Panc1 (cell line): ENCODE data around the gene ADAR. TPM values are rescaled to one million over a fixed set of nuclear protein-coding genes. Genes with fewer than 3 reads are reported as not detected.

Source experiments
- ATAC-seq: fragments of 200-7000 bp; cut with Tn5 transposase; 2 replicates; pipeline ENCODE4 v1.9.1; 2020; ENCODE audit warnings: mild to moderate bottlenecking, moderate library complexity
- BruUV-seq: library from RNA; stranded (reverse); fragments of 400-500 nt; replicated peaks from 2 replicates; lab custom pipeline; 2021; lab: Mats Ljungman, UMichigan
- CTCF ChIA-PET: fragments of 300-600 bp; sonication (Branson Sonifier 250); formaldehyde crosslinking; loops from one replicate; lab custom pipeline; 2022; ENCODE audit warnings: antibody characterized with exemption; lab: Charles Lee
- POLR2A ChIA-PET: fragments of 300-600 bp; sonication (Branson Sonifier 250); formaldehyde crosslinking; loops from one replicate; lab custom pipeline; 2022; ENCODE audit warnings: antibody characterized with exemption; lab: Charles Lee
- DNase-seq: peaks from one replicate; pipeline ENCODE4 v3.0.0-alpha.2; 2010; ENCODE audit warnings: low read depth, low spot score
- H3K27ac ChIP-seq: 2 replicates; pipeline ENCODE4 v1.5.1; 2011; ENCODE audit warnings: mild to moderate bottlenecking, low read length, inconsistent platforms
- H3K27me3 ChIP-seq: fragments of 200-500 bp; sonication (Bioruptor generic); 2 replicates; pipeline ENCODE4 v1.6.0; 2014; ENCODE audit warnings: low read length, inconsistent platforms; ENCODE audit not compliant: control insufficient read depth, insufficient read depth
- H3K36me3 ChIP-seq: fragments of 200-500 bp; sonication (Bioruptor generic); 2 replicates; pipeline ENCODE4 v1.5.1; 2014; ENCODE audit warnings: inconsistent platforms, mild to moderate bottlenecking, low read length, moderate library complexity; ENCODE audit not compliant: control insufficient read depth, insufficient read depth
- H3K4me1 ChIP-seq: 2 replicates; pipeline ENCODE4 v1.5.1; 2011; ENCODE audit warnings: inconsistent platforms, mild to moderate bottlenecking, low read length, moderate library complexity; ENCODE audit not compliant: control insufficient read depth, insufficient read depth
- H3K4me3 ChIP-seq, 2 experiments: 2 replicates each; pipeline ENCODE4 v1.5.1; 2011 to 2012; ENCODE audit warnings: low read depth in 2 of 2, low read length in 2 of 2, mild to moderate bottlenecking in 2 of 2, inconsistent platforms in 1 of 2, moderate library complexity in 1 of 2
- H3K9me3 ChIP-seq: fragments of 200-500 bp; sonication (Bioruptor generic); 2 replicates; pipeline ENCODE4 v1.5.1; 2014; ENCODE audit warnings: low read depth, mild to moderate bottlenecking, inconsistent platforms, low read length, moderate library complexity; ENCODE audit not compliant: control insufficient read depth, insufficient read depth
- POLR2AphosphoS5 ChIP-seq: IDR thresholded peaks from 2 replicates; pipeline ENCODE4 v1.6.1; 2012; ENCODE audit warnings: mild to moderate bottlenecking, low read depth, low read length, moderate library complexity
- SIN3A ChIP-seq: IDR thresholded peaks from 2 replicates; pipeline ENCODE4 v1.6.1; 2012; ENCODE audit warnings: low read depth, mild to moderate bottlenecking, low read length, moderate library complexity, borderline replicate concordance; ENCODE audit not compliant: insufficient read depth
- TCF7L2 ChIP-seq: IDR thresholded peaks from 2 replicates; pipeline ENCODE4 v1.6.1; 2011; ENCODE audit warnings: mild to moderate bottlenecking, low read depth, low read length, inconsistent platforms
- in situ Hi-C: cut with HindIII; loops from 2 replicates; pipeline ENCODE4 v1.10.0; 2016; ENCODE audit warnings: low sequenced_read_pairs, low pct_unique_long_range_greater_than_20kb
- intact Hi-C: fragments of 100-400 bp; cut with micrococcal nuclease; formaldehyde crosslinking; loops from one replicate; pipeline ENCODE4 v1.10.0; 2022; ENCODE audit not compliant: unreplicated experiment
- total RNA-seq: library from RNA; stranded (reverse); gene quantifications from one replicate; pipeline ENCODE4 v1.2.1, GENCODE V29; 2021; ENCODE audit not compliant: unreplicated experiment
- TF ChIP-seq, protein P1 (sequence below), 2 experiments: IDR thresholded peaks; 2 replicates each; pipeline ENCODE4 v1.6.1; 2011 to 2012; ENCODE audit warnings: low read depth in 2 of 2, control low read depth in 1 of 2, low read length in 1 of 2, mild to moderate bottlenecking in 1 of 2, moderate library complexity in 1 of 2; ENCODE audit not compliant: insufficient read depth in 1 of 2
- TF ChIP-seq, protein P2 (sequence below): fragments of 450-650 bp; IDR thresholded peaks from 2 replicates; pipeline ENCODE4 v1.5.1; 2017; ENCODE audit warnings: mild to moderate bottlenecking

ADAR gene
- total RNA-seq, 1 experiment from 2014 or later: 136 TPM

DNA sequence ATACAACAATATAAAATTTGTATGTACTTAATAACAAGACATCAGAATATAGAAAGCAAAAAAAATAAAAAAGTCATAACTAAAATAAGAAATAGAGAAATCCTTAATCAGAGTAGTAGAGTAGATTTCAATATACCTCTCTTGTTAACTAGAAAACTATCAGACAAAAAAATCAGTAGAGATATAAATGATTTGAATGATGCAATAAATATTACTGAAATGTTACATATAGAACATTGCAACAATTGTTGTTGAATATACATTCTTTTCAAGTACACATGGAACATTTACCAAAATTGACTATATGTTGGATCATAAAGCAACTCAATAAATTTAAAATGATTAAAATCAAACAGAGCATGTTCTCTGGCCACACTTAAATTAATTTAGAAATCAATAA is 31.9 kb upstream of the ADAR start:
- Histone ChIP-seq H3K4me1 (no peaks in the 10 kb centered on the region), H3K36me3 (no peaks in the 10 kb centered on the region), H3K4me3 (no peak overlapping the region), H3K27ac (no peak overlapping the region), H3K27me3 (peaks cover 7% of the 10 kb centered on the region; the same call in 1 of the 2 replicates), H3K9me3 (peaks cover 5% of the 10 kb centered on the region; the same call in 1 of the 2 replicates)
- BruUV-seq: no TSS peak
- ChIA-PET CTCF (no interaction called here), POLR2A (no interaction called here)
- ATAC-seq: no peak
- intact Hi-C loops (no loop called here), in situ Hi-C loops (no loop called here)
- no peak for TF ChIP-seq POLR2AphosphoS5
- TF ChIP-seq, protein P1, sequence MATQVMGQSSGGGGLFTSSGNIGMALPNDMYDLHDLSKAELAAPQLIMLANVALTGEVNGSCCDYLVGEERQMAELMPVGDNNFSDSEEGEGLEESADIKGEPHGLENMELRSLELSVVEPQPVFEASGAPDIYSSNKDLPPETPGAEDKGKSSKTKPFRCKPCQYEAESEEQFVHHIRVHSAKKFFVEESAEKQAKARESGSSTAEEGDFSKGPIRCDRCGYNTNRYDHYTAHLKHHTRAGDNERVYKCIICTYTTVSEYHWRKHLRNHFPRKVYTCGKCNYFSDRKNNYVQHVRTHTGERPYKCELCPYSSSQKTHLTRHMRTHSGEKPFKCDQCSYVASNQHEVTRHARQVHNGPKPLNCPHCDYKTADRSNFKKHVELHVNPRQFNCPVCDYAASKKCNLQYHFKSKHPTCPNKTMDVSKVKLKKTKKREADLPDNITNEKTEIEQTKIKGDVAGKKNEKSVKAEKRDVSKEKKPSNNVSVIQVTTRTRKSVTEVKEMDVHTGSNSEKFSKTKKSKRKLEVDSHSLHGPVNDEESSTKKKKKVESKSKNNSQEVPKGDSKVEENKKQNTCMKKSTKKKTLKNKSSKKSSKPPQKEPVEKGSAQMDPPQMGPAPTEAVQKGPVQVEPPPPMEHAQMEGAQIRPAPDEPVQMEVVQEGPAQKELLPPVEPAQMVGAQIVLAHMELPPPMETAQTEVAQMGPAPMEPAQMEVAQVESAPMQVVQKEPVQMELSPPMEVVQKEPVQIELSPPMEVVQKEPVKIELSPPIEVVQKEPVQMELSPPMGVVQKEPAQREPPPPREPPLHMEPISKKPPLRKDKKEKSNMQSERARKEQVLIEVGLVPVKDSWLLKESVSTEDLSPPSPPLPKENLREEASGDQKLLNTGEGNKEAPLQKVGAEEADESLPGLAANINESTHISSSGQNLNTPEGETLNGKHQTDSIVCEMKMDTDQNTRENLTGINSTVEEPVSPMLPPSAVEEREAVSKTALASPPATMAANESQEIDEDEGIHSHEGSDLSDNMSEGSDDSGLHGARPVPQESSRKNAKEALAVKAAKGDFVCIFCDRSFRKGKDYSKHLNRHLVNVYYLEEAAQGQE (IDR thresholded peaks at IDR 0.05; ENCODE audit: insufficient read depth in 1 of 2, low read depth in 2 of 2, low read length in 1 of 2): no peak
- TF ChIP-seq TCF7L2: no peak
- TF ChIP-seq, protein P2, sequence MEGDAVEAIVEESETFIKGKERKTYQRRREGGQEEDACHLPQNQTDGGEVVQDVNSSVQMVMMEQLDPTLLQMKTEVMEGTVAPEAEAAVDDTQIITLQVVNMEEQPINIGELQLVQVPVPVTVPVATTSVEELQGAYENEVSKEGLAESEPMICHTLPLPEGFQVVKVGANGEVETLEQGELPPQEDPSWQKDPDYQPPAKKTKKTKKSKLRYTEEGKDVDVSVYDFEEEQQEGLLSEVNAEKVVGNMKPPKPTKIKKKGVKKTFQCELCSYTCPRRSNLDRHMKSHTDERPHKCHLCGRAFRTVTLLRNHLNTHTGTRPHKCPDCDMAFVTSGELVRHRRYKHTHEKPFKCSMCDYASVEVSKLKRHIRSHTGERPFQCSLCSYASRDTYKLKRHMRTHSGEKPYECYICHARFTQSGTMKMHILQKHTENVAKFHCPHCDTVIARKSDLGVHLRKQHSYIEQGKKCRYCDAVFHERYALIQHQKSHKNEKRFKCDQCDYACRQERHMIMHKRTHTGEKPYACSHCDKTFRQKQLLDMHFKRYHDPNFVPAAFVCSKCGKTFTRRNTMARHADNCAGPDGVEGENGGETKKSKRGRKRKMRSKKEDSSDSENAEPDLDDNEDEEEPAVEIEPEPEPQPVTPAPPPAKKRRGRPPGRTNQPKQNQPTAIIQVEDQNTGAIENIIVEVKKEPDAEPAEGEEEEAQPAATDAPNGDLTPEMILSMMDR: no peak
- TF ChIP-seq SIN3A: no peak
- DNase-seq: no peak

DNA sequence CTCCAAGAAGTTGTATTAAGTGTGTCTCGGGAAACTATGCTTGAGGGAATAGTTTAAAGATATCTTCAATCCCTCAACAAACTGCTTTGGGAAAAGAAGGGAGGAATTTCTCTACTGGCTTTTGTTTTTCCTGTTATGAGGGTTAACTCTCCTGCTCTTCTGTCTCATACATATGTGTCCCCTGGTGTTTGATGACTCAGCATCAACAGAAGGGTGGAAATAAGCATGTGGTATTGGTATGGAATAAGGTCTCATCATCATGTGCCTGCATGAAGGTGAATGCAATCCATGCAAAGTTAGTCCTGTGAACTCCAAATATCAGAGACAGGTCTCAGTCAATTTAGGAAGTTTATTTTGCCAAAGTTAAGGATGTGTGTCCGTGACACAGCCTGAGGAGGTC is 27.2 kb upstream of the ADAR start:
- H3K27ac ChIP-seq: no peak overlapping the region
- H3K36me3 ChIP-seq: no peaks in the 10 kb centered on the region
- DNase-seq (no peak), ATAC-seq (no peak)
- no peak overlapping the region for H3K4me3 ChIP-seq
- H3K27me3 ChIP-seq: peaks cover 17% of the 10 kb centered on the region
- H3K4me1 ChIP-seq: no peaks in the 10 kb centered on the region
- BruUV-seq: no TSS peak
- CTCF ChIA-PET: no interaction called here
- peaks cover 8% of the 10 kb centered on the region; the same call in 1 of the 2 replicates for H3K9me3 ChIP-seq
- in situ Hi-C loops: no loop called here
- TF ChIP-seq TCF7L2: no peak
- no peak for TF ChIP-seq SIN3A
- TF ChIP-seq, protein P1 (IDR thresholded peaks at IDR 0.05; ENCODE audit: insufficient read depth in 1 of 2, low read depth in 2 of 2, low read length in 1 of 2): no peak
- TF ChIP-seq POLR2AphosphoS5: no peak
- TF ChIP-seq, protein P2: no peak
- intact Hi-C loops: no loop called here
- POLR2A ChIA-PET: no interaction called here
